NCI-H128 (cell line): Measurements from ENCODE around the gene XXYLT1.
"Not testable (repeated sequence)": the region's sequence is repeated elsewhere in the genome, so short reads cannot be mapped to it uniquely, and the experiment has no call there.

ENCODE experiments used
- DNase-seq: peaks from one replicate; lab custom pipeline; 2025; ENCODE audit not compliant: unreplicated experiment; lab: John Stamatoyannopoulos, UW

XXYLT1 gene

GRCh38 chr3:195187609-195188425, 83.1 kb downstream of the XXYLT1 start:
- DNase-seq: no peak

GRCh38 chr3:195186710-195187047, 84.3 kb downstream of the XXYLT1 start:
- DNase-seq: not testable (repeated sequence)

GRCh38 chr3:195186041-195186709, 84.8 kb downstream of the XXYLT1 start:
- DNase-seq: no peak

GRCh38 chr3:195185583-195185982, 85.4 kb downstream of the XXYLT1 start:
- no peak for DNase-seq

GRCh38 chr3:195184716-195185421, 86.1 kb downstream of the XXYLT1 start:
- no peak for DNase-seq

- DNase-seq: no peak
Observed at GRCh38 chr3:195183071-195183776, 87.7 kb downstream of the XXYLT1 start.

GRCh38 chr3:195182470-195182795, 88.5 kb downstream of the XXYLT1 start:
- no peak for DNase-seq

GRCh38 chr3:195181741-195182469, 89.1 kb downstream of the XXYLT1 start:
- no peak for DNase-seq

- DNase-seq: no peak
Observed at GRCh38 chr3:195181113-195181498, 89.9 kb downstream of the XXYLT1 start.

- DNase-seq: no peak
Observed at GRCh38 chr3:195180490-195181112, 90.4 kb downstream of the XXYLT1 start.

GRCh38 chr3:195179776-195180489, 91.0 kb downstream of the XXYLT1 start:
- DNase-seq: no peak

GRCh38 chr3:195178124-195178910, 92.6 kb downstream of the XXYLT1 start:
- no peak for DNase-seq

- no peak for DNase-seq
Observed at GRCh38 chr3:195177422-195178123, 93.4 kb downstream of the XXYLT1 start.

GRCh38 chr3:195176776-195177175, 94.2 kb downstream of the XXYLT1 start:
- DNase-seq: no peak

- no peak for DNase-seq
Observed at GRCh38 chr3:195175476-195176337, 95.3 kb downstream of the XXYLT1 start.

- no peak for DNase-seq
Observed at GRCh38 chr3:195175076-195175475, 95.9 kb downstream of the XXYLT1 start.

- no peak for DNase-seq
Observed at GRCh38 chr3:195173657-195174056, 97.3 kb downstream of the XXYLT1 start.
